ENCODE measurements around the gene RGS7.
"Not testable (repeated sequence)": the region's sequence is repeated elsewhere in the genome, so short reads cannot be mapped to it uniquely, and the experiment has no call there.

The RGS7 gene

GRCh38 chr1:241130881-241131280, 226.1 kb downstream of the RGS7 start:
- no peak for DNase-seq

GRCh38 chr1:241129207-241129960, 227.6 kb downstream of the RGS7 start:
- DNase-seq = no peak

GRCh38 chr1:241125286-241125685, 231.7 kb downstream of the RGS7 start:
- DNase-seq = no peak

GRCh38 chr1:241118049-241118448, 239.0 kb downstream of the RGS7 start:
- DNase-seq = no peak

GRCh38 chr1:241115784-241116183, 241.2 kb downstream of the RGS7 start:
- no peak for DNase-seq

GRCh38 chr1:241114699-241115233, 242.2 kb downstream of the RGS7 start:
- DNase-seq = no peak

GRCh38 chr1:241113557-241113956, 243.4 kb downstream of the RGS7 start:
- DNase-seq = no peak

GRCh38 chr1:241109039-241109438, 248.0 kb downstream of the RGS7 start:
- no peak for DNase-seq

GRCh38 chr1:241105147-241105546, 251.9 kb downstream of the RGS7 start:
- no peak for DNase-seq

GRCh38 chr1:241102664-241103063, 254.3 kb downstream of the RGS7 start:
- no peak for DNase-seq

GRCh38 chr1:241101622-241102021, 255.4 kb downstream of the RGS7 start:
- no peak for DNase-seq

GRCh38 chr1:241097479-241097878, 259.5 kb downstream of the RGS7 start:
- no peak for DNase-seq

GRCh38 chr1:241096982-241097381, 260.0 kb downstream of the RGS7 start:
- DNase-seq = no peak

- no peak for DNase-seq
Measured at GRCh38 chr1:241095847-241096246, 261.2 kb downstream of the RGS7 start.

- DNase-seq = no peak
Measured at GRCh38 chr1:241090798-241091197, 266.2 kb downstream of the RGS7 start.

- DNase-seq = not testable (repeated sequence)
Measured at GRCh38 chr1:241089066-241089465, 267.9 kb downstream of the RGS7 start.

GRCh38 chr1:241088075-241088474, 268.9 kb downstream of the RGS7 start:
- not testable (repeated sequence) for DNase-seq

GRCh38 chr1:241086686-241087085, 270.3 kb downstream of the RGS7 start:
- DNase-seq = no peak

GRCh38 chr1:241083285-241083684, 273.7 kb downstream of the RGS7 start:
- no peak for DNase-seq

GRCh38 chr1:241081473-241081872, 275.5 kb downstream of the RGS7 start:
- no peak for DNase-seq

GRCh38 chr1:241079459-241079858, 277.5 kb downstream of the RGS7 start:
- no peak for DNase-seq

- DNase-seq = no peak
Measured at GRCh38 chr1:241079047-241079446, 278.0 kb downstream of the RGS7 start.

- no peak for DNase-seq
Measured at GRCh38 chr1:241077386-241078147, 279.4 kb downstream of the RGS7 start.

GRCh38 chr1:241074507-241074906, 282.5 kb downstream of the RGS7 start:
- no peak for DNase-seq

All from GOT3 (cell line).